Body of pancreas (tissue), 4 donors: Measurements from ENCODE around the gene CELSR1. TPM values are rescaled to one million over a fixed set of nuclear protein-coding genes. Genes with fewer than 3 reads are reported as not detected.
"Not testable (repeated sequence)": the region's sequence is repeated elsewhere in the genome, so short reads cannot be mapped to it uniquely, and the experiment has no call there.

Source experiments
- ATAC-seq: fragments of 150-250 bp; one replicate; pipeline ENCODE4 v1.9.1; 2016
- DNase-seq, 4 donors: peaks; one replicate each; pipeline ENCODE4 v3.0.0-alpha.2; 2019
- H3K27ac ChIP-seq, 4 donors: fragments of 200-600 bp; sonication (generic); 1 replicate in 3 of 4; 2 replicates in 1 of 4; pipeline versions ENCODE4 v1.5.1 to v1.6.1; 2016 to 2019; ENCODE audit warnings: mild to moderate bottlenecking in 1 of 4, mixed read lengths in 1 of 4, moderate library complexity in 1 of 4
- H3K27me3 ChIP-seq, 2 donors: fragments of 200-600 bp; sonication (generic); one replicate each; pipeline ENCODE4 v1.6.0; 2016; ENCODE audit warnings: mild to moderate bottlenecking in 1 of 2
- H3K36me3 ChIP-seq, 2 donors: fragments of 200-600 bp; sonication (generic); replicated peaks in 1 of 2; 2 replicates each; pipeline ENCODE4 v1.5.1; 2016; ENCODE audit warnings: low read depth in 2 of 2; ENCODE audit not compliant: insufficient read depth in 1 of 2
- H3K4me1 ChIP-seq: fragments of 200-600 bp; sonication (generic); one replicate; pipeline ENCODE4 v1.6.0; 2016
- H3K4me3 ChIP-seq, 2 donors: fragments of 200-600 bp; sonication (generic); 1 replicate in 1 of 2; 2 replicates in 1 of 2; pipeline ENCODE4 v1.5.1; 2016 to 2019
- H3K9me3 ChIP-seq, 3 donors: fragments of 200-600 bp; sonication (generic); 1 replicate in 2 of 3; 2 replicates in 1 of 3; pipeline ENCODE4 v1.5.1; 2016
- POLR2A ChIP-seq, 3 donors: fragments of 450-650 bp; IDR thresholded peaks; one replicate each; pipeline ENCODE4 v1.6.1; 2016; ENCODE audit warnings: antibody characterized with exemption in 3 of 3, mild to moderate bottlenecking in 2 of 3
- WGBS, 2 donors: methylation state at CpG; one replicate each; pipeline ENCODE4 v1.1.5; 2017; 5-methylcytosine and 5-hydroxymethylcytosine counted together
- intact Hi-C: fragments of 100-400 bp; cut with DNase I; formaldehyde crosslinking; loops from one replicate; pipeline ENCODE4 v1.15.1; 2023
- total RNA-seq, 2 donors: library from RNA; depleted of rRNA; stranded (reverse); fragments of >200 nt; gene quantifications; one replicate each; pipeline ENCODE4 v1.1.0, GENCODE V29; 2016
- TF ChIP-seq, protein P1 (sequence below), 7 experiments: fragments of 450-650 bp in 4 of 7; fragments of 200-600 bp in 3 of 7; sonication (generic) in 3 of 7; IDR thresholded peaks; one replicate each; pipeline ENCODE4 v1.5.1; 2016 to 2019; ENCODE audit warnings: antibody characterized with exemption in 7 of 7

CELSR1 gene
- total RNA-seq, 2 donors from 2014 or later, result 0.66 to 3.6 TPM

DNA sequence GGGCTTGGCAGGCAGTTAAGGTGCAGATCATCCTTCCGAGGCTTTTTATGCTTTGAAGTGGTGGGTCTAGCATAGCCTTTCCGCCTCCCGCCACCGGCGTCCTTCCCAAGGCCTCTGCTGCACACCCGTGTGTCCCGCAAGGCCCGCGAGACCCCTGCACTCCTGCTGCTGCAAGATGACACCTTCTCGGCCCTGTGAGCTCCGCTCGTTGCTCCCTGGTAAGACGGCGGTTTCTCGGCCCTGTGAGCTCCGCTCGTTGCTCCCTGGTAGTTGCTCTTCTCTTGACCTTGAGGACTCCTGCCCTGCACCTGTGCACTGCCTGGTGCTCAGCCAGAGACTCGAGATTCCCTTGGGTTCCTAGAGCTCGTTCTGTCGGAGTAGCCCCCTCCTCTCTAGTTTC, 219.8 kb downstream of the CELSR1 start:
- TF ChIP-seq, protein P1, sequence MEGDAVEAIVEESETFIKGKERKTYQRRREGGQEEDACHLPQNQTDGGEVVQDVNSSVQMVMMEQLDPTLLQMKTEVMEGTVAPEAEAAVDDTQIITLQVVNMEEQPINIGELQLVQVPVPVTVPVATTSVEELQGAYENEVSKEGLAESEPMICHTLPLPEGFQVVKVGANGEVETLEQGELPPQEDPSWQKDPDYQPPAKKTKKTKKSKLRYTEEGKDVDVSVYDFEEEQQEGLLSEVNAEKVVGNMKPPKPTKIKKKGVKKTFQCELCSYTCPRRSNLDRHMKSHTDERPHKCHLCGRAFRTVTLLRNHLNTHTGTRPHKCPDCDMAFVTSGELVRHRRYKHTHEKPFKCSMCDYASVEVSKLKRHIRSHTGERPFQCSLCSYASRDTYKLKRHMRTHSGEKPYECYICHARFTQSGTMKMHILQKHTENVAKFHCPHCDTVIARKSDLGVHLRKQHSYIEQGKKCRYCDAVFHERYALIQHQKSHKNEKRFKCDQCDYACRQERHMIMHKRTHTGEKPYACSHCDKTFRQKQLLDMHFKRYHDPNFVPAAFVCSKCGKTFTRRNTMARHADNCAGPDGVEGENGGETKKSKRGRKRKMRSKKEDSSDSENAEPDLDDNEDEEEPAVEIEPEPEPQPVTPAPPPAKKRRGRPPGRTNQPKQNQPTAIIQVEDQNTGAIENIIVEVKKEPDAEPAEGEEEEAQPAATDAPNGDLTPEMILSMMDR (IDR thresholded peaks at IDR 0.05), result no peak
- TF ChIP-seq POLR2A (IDR thresholded peaks at IDR 0.05), result no peak
- no peak for DNase-seq
- Histone ChIP-seq H3K36me3 (no peaks in the 10 kb centered on the region), H3K9me3 (no peaks in the 10 kb centered on the region), H3K4me1 (no peaks in the 10 kb centered on the region), H3K27ac (no peak overlapping the region), H3K27me3 (no peaks in the 10 kb centered on the region), H3K4me3 (no peak overlapping the region)
- intact Hi-C loops, result loop anchor here (5.0 kb wide), 1 partner anchor 320 kb away; no protein-coding TSS in a partner anchor
- ATAC-seq, result no peak
- 69 to 79% methylated on average over 14 to 20 of the region's 20 CpGs for WGBS, 2 donors

DNA sequence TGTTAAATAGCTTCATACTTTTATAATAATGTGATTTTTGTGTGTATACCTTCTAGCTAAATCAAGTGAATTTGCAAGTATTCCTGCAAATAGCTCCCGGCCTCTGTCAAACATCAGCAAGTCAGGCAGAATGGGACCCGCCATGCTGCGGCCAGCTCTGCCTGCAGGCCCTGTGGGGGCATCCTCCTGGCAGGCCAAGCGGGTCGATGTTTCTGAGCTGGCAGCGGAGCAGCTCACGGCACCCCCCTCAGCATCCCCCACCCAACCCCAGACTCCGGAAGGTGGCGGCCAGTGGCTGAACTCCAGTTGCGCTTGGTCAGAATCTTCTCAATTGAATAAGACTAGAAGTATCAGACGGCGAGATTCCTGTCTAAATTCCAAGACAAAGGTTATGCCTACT, 221.4 kb downstream of the CELSR1 start:
- Histone ChIP-seq H3K27ac (no peak overlapping the region), H3K36me3 (no peaks in the 10 kb centered on the region), H3K9me3 (no peaks in the 10 kb centered on the region), H3K4me3 (no peak overlapping the region), H3K27me3 (no peaks in the 10 kb centered on the region), H3K4me1 (no peaks in the 10 kb centered on the region)
- WGBS, 2 donors, result 87 to 92% methylated on average over 11 to 12 of the region's 12 CpGs
- ATAC-seq (no peak), DNase-seq (no peak)
- TF ChIP-seq, protein P1 (IDR thresholded peaks at IDR 0.05), result no peak
- TF ChIP-seq POLR2A (IDR thresholded peaks at IDR 0.05), result no peak
- intact Hi-C loops, result loop anchor here (5.0 kb wide), 1 partner anchor 319 kb away; no protein-coding TSS in a partner anchor

DNA sequence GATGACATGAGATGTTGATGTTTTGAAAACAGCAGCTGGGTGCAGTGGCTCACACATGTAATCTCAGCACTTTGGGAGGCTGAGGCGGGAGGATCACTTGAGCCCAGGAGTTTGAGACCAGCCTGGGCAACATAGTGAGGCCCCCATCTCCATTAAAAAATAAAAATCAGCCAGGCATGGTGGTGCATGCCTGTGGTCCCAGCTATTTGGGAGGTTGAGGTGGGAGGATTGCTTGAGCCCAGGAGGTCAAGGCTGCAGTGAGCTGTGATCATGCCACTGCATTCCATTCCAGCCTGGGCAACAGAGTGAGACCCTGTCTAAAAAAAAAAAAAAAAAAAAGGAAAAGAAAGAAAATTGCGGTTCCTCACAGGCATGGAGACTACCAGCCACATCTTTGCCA, 224.6 kb downstream of the CELSR1 start:
- H3K4me1 ChIP-seq, H3K27ac ChIP-seq, ATAC-seq, H3K9me3 ChIP-seq, H3K36me3 ChIP-seq, H3K4me3 ChIP-seq, H3K27me3 ChIP-seq, DNase-seq: not testable (repeated sequence)
- 95 to 100% methylated on average over 2 of the region's 2 CpGs for WGBS, 2 donors
- intact Hi-C loops, result loop anchor here (5.0 kb wide), 1 partner anchor 191 kb away; no protein-coding TSS in a partner anchor

DNA sequence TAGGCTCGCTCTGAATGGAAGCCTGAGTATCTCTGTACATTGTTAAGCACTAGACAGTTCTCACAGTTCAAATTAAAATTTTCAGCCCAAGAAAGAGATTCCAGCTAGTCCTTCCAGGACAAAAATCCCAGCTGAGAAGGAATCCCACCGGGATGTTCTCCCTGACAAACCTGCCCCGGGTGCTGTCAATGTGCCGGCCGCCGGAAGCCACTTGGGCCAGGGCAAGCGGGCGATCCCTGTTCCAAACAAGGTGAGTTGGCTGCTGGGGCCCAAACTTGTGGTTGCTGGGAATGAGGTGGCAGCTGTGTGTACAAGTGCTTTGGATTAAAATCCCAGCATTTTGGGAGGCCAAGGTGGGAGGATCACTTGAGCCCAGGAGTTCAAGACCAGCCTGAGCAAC, 225.4 kb downstream of the CELSR1 start:
- DNase-seq (no peak), ATAC-seq (no peak)
- TF ChIP-seq, protein P1 (IDR thresholded peaks at IDR 0.05), result no peak
- no peak for TF ChIP-seq POLR2A (IDR thresholded peaks at IDR 0.05)
- H3K9me3 ChIP-seq, result no peaks in the 10 kb centered on the region
- no peaks in the 10 kb centered on the region for H3K27me3 ChIP-seq
- H3K36me3 ChIP-seq, result no peaks in the 10 kb centered on the region
- intact Hi-C loops, result loop anchor here (5.0 kb wide), 1 partner anchor 190 kb away; no protein-coding TSS in a partner anchor
- no peaks in the 10 kb centered on the region for H3K4me1 ChIP-seq
- WGBS, 2 donors, result 91 to 94% methylated on average over 8 of the region's 8 CpGs
- no peak overlapping the region for H3K4me3 ChIP-seq
- H3K27ac ChIP-seq, result no peak overlapping the region

Other genes with a start within 250 kb of the CELSR1 start
- under 1 TPM in 1 of 2 donors, not detected in 1; 0.26 TPM for gene GTSE1, start 240.8 kb downstream of the CELSR1 start, total RNA-seq
- 10 to 100 TPM; 34.2 to 43.5 TPM for gene TRMU, start 201.9 kb downstream of the CELSR1 start, total RNA-seq
- gene GRAMD4, start 82.8 kb upstream of the CELSR1 start, total RNA-seq, result 10 to 100 TPM; 29.3 to 62.3 TPM
- 10 to 100 TPM; 33.6 to 46.4 TPM for gene CERK, start 200.6 kb upstream of the CELSR1 start, total RNA-seq
- 10 to 100 TPM; 21.5 to 23.1 TPM for gene TBC1D22A, start 225.0 kb upstream of the CELSR1 start, total RNA-seq